ENCODE results near the gene YIPF1. TPM values are rescaled to one million over a fixed set of nuclear protein-coding genes. Genes with fewer than 3 reads are reported as not detected.

YIPF1 gene
- total RNA-seq, 1 donor from 2014 or later = 42.7 TPM

DNA sequence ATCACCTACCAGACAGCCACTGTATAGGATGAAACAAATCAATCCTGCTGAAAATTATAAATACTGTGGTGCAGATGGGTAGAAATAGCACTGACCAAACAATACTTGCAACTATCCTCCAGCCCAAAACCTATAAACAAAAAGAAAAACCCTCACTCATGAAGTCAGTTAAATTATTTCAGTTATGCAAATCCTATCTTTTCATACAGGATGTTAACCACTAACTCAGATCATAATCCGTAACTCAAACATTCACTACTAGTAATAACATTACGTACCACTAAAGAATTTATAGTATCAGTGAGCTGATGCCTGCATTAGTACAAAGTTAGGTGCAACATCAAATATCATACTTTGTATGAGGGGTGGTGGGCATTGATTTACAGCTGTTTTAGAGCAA, 54.1 kb downstream of the YIPF1 start:
- Histone ChIP-seq H3K4me3 (ENCODE audit: low read depth, low read length) (no peak overlapping the region), H3K27me3 (ENCODE audit: control insufficient read depth, insufficient read depth, low read length) (no peaks in the 10 kb centered on the region), H3K36me3 (ENCODE audit: control insufficient read depth, insufficient read depth, low read length) (no peaks in the 10 kb centered on the region)
- DNase-seq (ENCODE audit: low read depth) = no peak
- no peak for TF ChIP-seq CTCF (IDR thresholded peaks at IDR 0.05; ENCODE audit: insufficient read depth, low read length, poor library complexity, severe bottlenecking)

- DNase-seq (ENCODE audit: low read depth) = no peak
- Histone ChIP-seq H3K4me3 (ENCODE audit: low read depth, low read length) (no peak overlapping the region), H3K27me3 (ENCODE audit: control insufficient read depth, insufficient read depth, low read length) (no peaks in the 10 kb centered on the region), H3K36me3 (ENCODE audit: control insufficient read depth, insufficient read depth, low read length) (no peaks in the 10 kb centered on the region)
- no peak for TF ChIP-seq CTCF (IDR thresholded peaks at IDR 0.05; ENCODE audit: insufficient read depth, low read length, poor library complexity, severe bottlenecking)
Observed at GRCh38 chr1:53834776-53835175, 54.8 kb downstream of the YIPF1 start.

GRCh38 chr1:53833393-53833792, 56.2 kb downstream of the YIPF1 start:
- Histone ChIP-seq H3K27me3 (ENCODE audit: control insufficient read depth, insufficient read depth, low read length) (no peaks in the 10 kb centered on the region), H3K4me3 (ENCODE audit: low read depth, low read length) (no peak overlapping the region), H3K36me3 (ENCODE audit: control insufficient read depth, insufficient read depth, low read length) (no peaks in the 10 kb centered on the region)
- no peak for TF ChIP-seq CTCF (IDR thresholded peaks at IDR 0.05; ENCODE audit: insufficient read depth, low read length, poor library complexity, severe bottlenecking)
- no peak for DNase-seq (ENCODE audit: low read depth)

DNA sequence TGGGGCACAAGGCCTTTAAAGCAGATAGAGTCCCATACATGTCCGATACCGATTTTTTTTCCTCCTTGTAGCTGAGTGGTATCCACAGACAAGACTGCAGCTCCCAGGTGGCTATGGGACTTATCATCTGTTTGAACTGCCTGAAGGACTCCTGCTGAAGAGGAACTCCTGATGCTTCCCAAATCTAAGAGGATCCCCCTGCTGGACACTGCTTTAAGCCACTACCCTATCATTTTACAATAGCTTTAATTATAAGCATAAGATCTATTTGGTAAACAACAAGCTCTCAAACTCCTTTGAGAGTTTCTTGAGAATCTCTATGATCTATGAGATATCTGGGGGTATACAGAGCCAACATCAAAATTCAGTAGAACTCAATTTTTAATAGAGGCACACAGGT, 63.2 kb downstream of the YIPF1 start:
- no peak for TF ChIP-seq CTCF (IDR thresholded peaks at IDR 0.05; ENCODE audit: insufficient read depth, low read length, poor library complexity, severe bottlenecking)
- Histone ChIP-seq H3K4me3 (ENCODE audit: low read depth, low read length) (no peak overlapping the region), H3K36me3 (ENCODE audit: control insufficient read depth, insufficient read depth, low read length) (no peaks in the 10 kb centered on the region), H3K27me3 (ENCODE audit: control insufficient read depth, insufficient read depth, low read length) (no peaks in the 10 kb centered on the region)
- DNase-seq (ENCODE audit: low read depth) = no peak

DNA sequence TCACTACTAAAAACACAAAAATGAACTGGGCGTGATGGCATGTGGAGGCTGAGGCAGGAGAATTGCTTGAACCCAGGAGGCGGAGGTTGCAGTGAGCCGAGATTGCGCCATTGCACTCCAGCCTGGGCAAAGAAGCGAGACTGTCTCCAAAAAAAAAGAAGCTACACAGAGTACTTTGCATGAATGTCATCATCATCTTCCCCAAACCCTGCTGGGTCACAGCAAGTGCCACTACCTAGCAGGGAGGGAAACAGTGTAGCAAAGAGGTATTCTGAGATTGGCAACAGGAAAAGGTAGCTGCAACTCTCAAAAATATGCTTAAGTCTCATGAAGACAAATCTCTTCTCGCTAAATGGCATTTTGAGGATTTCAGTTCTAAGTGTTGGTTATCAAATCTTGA, 64.3 kb downstream of the YIPF1 start:
- no peak for DNase-seq (ENCODE audit: low read depth)
- TF ChIP-seq CTCF (IDR thresholded peaks at IDR 0.05; ENCODE audit: insufficient read depth, low read length, poor library complexity, severe bottlenecking) = no peak
- no peak overlapping the region for H3K4me3 ChIP-seq (ENCODE audit: low read depth, low read length)
- no peaks in the 10 kb centered on the region for H3K27me3 ChIP-seq (ENCODE audit: control insufficient read depth, insufficient read depth, low read length)
- no peaks in the 10 kb centered on the region for H3K36me3 ChIP-seq (ENCODE audit: control insufficient read depth, insufficient read depth, low read length)

DNA sequence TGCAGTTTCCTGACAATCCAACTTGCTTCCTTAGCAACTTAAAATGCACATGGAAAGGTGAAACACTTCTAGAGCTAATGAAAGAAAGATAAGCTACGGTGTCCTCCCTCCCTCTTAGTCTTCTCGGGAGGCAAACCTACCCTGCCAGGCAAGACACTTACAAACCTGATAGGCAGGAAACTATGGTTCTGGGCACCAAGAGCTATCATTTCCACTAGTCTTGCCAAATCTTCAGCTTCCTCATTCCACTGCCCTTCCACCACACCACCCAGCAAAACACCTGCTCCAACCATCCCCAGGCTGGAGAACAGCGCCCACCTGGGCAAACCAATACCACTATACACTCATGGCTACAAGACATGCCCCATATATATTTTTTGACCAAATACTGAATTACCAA, 66.7 kb downstream of the YIPF1 start:
- no peak for TF ChIP-seq CTCF (IDR thresholded peaks at IDR 0.05; ENCODE audit: insufficient read depth, low read length, poor library complexity, severe bottlenecking)
- DNase-seq (ENCODE audit: low read depth) = no peak
- no peaks in the 10 kb centered on the region for H3K27me3 ChIP-seq (ENCODE audit: control insufficient read depth, insufficient read depth, low read length)
- no peak overlapping the region for H3K4me3 ChIP-seq (ENCODE audit: low read depth, low read length)
- no peaks in the 10 kb centered on the region for H3K36me3 ChIP-seq (ENCODE audit: control insufficient read depth, insufficient read depth, low read length)

Measured in kidney epithelial cell (primary cell).